DOHH2 (cell line): ENCODE results near the gene ACP4.

Experiments
- CTCF ChIP-seq: fragments of 200-600 bp; sonication (generic); IDR thresholded peaks from one replicate; pipeline ENCODE4 v1.5.1; 2014; ENCODE audit warnings: antibody characterized with exemption, mild to moderate bottlenecking, low read depth, low read length; ENCODE audit not compliant: poor library complexity, severe bottlenecking
- EZH2phosphoT487 ChIP-seq: fragments of 200-600 bp; sonication (generic); IDR thresholded peaks from 2 replicates; pipeline ENCODE4 v1.6.1; 2017; ENCODE audit warnings: borderline replicate concordance, mild to moderate bottlenecking, antibody characterized with exemption, low read length, moderate library complexity, mixed read lengths

DNA sequence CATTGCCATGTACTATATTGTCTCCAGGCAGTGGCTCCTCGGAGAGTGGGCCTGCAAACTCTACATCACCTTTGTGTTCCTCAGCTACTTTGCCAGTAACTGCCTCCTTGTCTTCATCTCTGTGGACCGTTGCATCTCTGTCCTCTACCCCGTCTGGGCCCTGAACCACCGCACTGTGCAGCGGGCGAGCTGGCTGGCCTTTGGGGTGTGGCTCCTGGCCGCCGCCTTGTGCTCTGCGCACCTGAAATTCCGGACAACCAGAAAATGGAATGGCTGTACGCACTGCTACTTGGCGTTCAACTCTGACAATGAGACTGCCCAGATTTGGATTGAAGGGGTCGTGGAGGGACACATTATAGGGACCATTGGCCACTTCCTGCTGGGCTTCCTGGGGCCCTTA lies 19.3 kb upstream of the ACP4 start:
- no peak for TF ChIP-seq CTCF
- no peak for TF ChIP-seq EZH2phosphoT487
